ENCODE measurements around the gene CBR1. TPM values are rescaled to one million over a fixed set of nuclear protein-coding genes. Genes with fewer than 3 reads are reported as not detected.

CBR1 gene
- total RNA-seq, 2 experiments from 2014 or later, result 12.0 TPM; not detected in 1

DNA sequence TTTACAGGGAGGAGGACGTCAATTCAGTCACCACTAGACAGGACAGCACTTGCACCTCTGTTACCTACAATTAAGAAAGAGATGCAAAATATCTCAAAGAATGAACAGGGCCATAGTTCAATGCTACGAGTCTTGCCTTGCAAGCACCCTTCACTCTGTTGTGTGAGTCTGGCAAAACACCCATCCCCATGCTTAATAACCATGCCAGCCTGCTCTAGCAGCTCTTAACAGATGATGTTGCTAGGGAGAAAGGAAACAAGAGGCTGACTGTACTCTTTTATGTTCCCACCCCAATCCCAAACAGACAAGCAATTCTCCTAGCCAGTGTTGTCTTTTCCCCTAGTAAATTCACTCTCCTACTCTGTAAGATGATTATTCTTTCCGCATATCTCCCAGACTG is 5.3 kb downstream of the CBR1 start:
- no peak overlapping the region for H3K4me3 ChIP-seq (ENCODE audit: low read depth, low read length, poor library complexity, severe bottlenecking)
- no TSS peak for BruUV-seq (replicated peaks)
- ChIA-PET CTCF (ENCODE audit: unreplicated experiment) (no interaction called here), POLR2A (interaction anchor here (0.6 kb wide), 1 partner anchor 282 kb away, joined by 3 read pairs; no protein-coding TSS in a partner anchor)
- H3K36me3 ChIP-seq (ENCODE audit: insufficient read depth, low read length), result no peaks in the 10 kb centered on the region
- no peaks in the 10 kb centered on the region for H4K20me1 ChIP-seq (ENCODE audit: insufficient read depth, low read length)
- no peaks in the 10 kb centered on the region for H3K9me2 ChIP-seq (ENCODE audit: insufficient read depth, low read length)
- no peaks in the 10 kb centered on the region for H3K9me3 ChIP-seq (ENCODE audit: low read length)
- no peak for DNase-seq (ENCODE audit: low spot score)
- no peak overlapping the region for H2AFZ ChIP-seq (ENCODE audit: low read length)
- intact Hi-C loops (cut with micrococcal nuclease; ENCODE audit: unreplicated experiment), result no loop called here
- H3K4me1 ChIP-seq (ENCODE audit: insufficient read depth, low read length, poor library complexity, severe bottlenecking), result peaks cover 17% of the 10 kb centered on the region
- H3K79me2 ChIP-seq (ENCODE audit: insufficient read depth, low read depth, low read length), result no peaks in the 10 kb centered on the region
- no peak overlapping the region for H3K4me2 ChIP-seq (ENCODE audit: low read length)
- TF ChIP-seq CTCF (conservative IDR thresholded peaks at IDR 0.05; ENCODE audit: low read length) (no peak), EZH2phosphoT487 (IDR thresholded peaks at IDR 0.05; ENCODE audit: borderline replicate concordance, low read depth, low read length) (no peak)
- no peak overlapping the region for H3K27ac ChIP-seq (ENCODE audit: low read depth, low read length, poor library complexity, severe bottlenecking)

DNA sequence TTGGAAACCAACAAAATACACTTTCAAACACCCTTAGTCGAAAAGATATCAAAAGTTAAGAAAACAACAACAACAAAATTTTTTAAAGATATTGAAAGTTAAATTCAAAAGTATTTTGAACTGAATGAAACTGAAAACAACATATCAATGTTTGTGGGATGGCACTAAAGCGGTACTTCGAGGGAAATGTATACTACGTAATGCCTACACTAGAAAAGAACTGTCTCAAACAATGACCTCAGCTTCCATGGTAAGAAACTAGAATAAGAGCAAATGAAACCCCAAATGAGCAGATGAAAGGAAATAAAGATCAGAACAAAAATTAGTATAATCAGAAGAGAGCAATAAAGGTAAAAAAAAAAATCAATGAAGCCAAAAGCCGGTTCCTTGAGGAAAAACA is 6.1 kb downstream of the CBR1 start:
- Histone ChIP-seq H3K9me3 (ENCODE audit: low read length) (no peaks in the 10 kb centered on the region), H3K36me3 (ENCODE audit: insufficient read depth, low read length) (no peaks in the 10 kb centered on the region), H3K4me3 (ENCODE audit: low read depth, low read length, poor library complexity, severe bottlenecking) (no peak overlapping the region), H3K27ac (ENCODE audit: low read depth, low read length, poor library complexity, severe bottlenecking) (no peak overlapping the region), H4K20me1 (ENCODE audit: insufficient read depth, low read length) (no peaks in the 10 kb centered on the region), H3K9me2 (ENCODE audit: insufficient read depth, low read length) (no peaks in the 10 kb centered on the region), H3K79me2 (ENCODE audit: insufficient read depth, low read depth, low read length) (no peaks in the 10 kb centered on the region), H3K4me1 (ENCODE audit: insufficient read depth, low read length, poor library complexity, severe bottlenecking) (peaks cover 17% of the 10 kb centered on the region), H3K4me2 (ENCODE audit: low read length) (no peak overlapping the region), H2AFZ (ENCODE audit: low read length) (no peak overlapping the region)
- TF ChIP-seq EZH2phosphoT487 (IDR thresholded peaks at IDR 0.05; ENCODE audit: borderline replicate concordance, low read depth, low read length), result no peak
- no peak for TF ChIP-seq CTCF (conservative IDR thresholded peaks at IDR 0.05; ENCODE audit: low read length)
- intact Hi-C loops (cut with micrococcal nuclease; ENCODE audit: unreplicated experiment), result no loop called here
- CTCF ChIA-PET (ENCODE audit: unreplicated experiment), result no interaction called here
- no TSS peak for BruUV-seq (replicated peaks)
- POLR2A ChIA-PET, result interaction anchor here (0.5 to 0.9 kb wide), 2 partner anchors 24 to 101 kb away, joined by 3 read pairs; no protein-coding TSS in a partner anchor
- no peak for DNase-seq (ENCODE audit: low spot score)

- H3K79me2 ChIP-seq (ENCODE audit: insufficient read depth, low read depth, low read length), result no peaks in the 10 kb centered on the region
- H3K27ac ChIP-seq (ENCODE audit: low read depth, low read length, poor library complexity, severe bottlenecking), result no peak overlapping the region
- no TSS peak for BruUV-seq (replicated peaks)
- H3K9me3 ChIP-seq (ENCODE audit: low read length), result no peaks in the 10 kb centered on the region
- H3K4me2 ChIP-seq (ENCODE audit: low read length), result peak overlapping the region; percentile 33
- TF ChIP-seq CTCF (conservative IDR thresholded peaks at IDR 0.05; ENCODE audit: low read length), result no peak
- TF ChIP-seq EZH2phosphoT487 (IDR thresholded peaks at IDR 0.05; ENCODE audit: borderline replicate concordance, low read depth, low read length), result no peak
- intact Hi-C loops (cut with micrococcal nuclease; ENCODE audit: unreplicated experiment), result no loop called here
- peak; percentile 22 for DNase-seq (ENCODE audit: low spot score)
- no peaks in the 10 kb centered on the region for H3K9me2 ChIP-seq (ENCODE audit: insufficient read depth, low read length)
- H3K4me3 ChIP-seq (ENCODE audit: low read depth, low read length, poor library complexity, severe bottlenecking), result no peak overlapping the region
- CTCF ChIA-PET (ENCODE audit: unreplicated experiment), result no interaction called here
- H2AFZ ChIP-seq (ENCODE audit: low read length), result peak overlapping the region; percentile 71
- POLR2A ChIA-PET, result interaction anchor here (0.6 to 1.1 kb wide), 3 partner anchors 17 to 532 kb away, joined by 3 to 6 read pairs (median 4); partner anchors contain the start of gene SETD4
- H3K4me1 ChIP-seq (ENCODE audit: insufficient read depth, low read length, poor library complexity, severe bottlenecking), result peaks cover 17% of the 10 kb centered on the region
- H4K20me1 ChIP-seq (ENCODE audit: insufficient read depth, low read length), result no peaks in the 10 kb centered on the region
- H3K36me3 ChIP-seq (ENCODE audit: insufficient read depth, low read length), result no peaks in the 10 kb centered on the region
Observed at GRCh38 chr21:36076878-36077655, 7.2 kb downstream of the CBR1 start.

Measured in OCI-LY7 (cell line).